ENCODE data around the gene IL27RA.

GRCh38 chr19:14089412-14089661 is 57.8 kb downstream of the IL27RA start:
- TF ChIP-seq CTCF (IDR thresholded peaks at IDR 0.05) (no peak), POLR2A (IDR thresholded peaks at IDR 0.05) (no peak)

Data from adrenal gland (tissue), 5 donors.